Stimulated activated CD8-positive, alpha-beta memory T cell treated with anti-CD3 and anti-CD28 coated beads, Interleukin-12 subunit alpha, Interleukin-12 subunit beta, amount 100 ng/mL, for 4 hours (primary cell): ENCODE results near the gene DPH5.
"Not testable (repeated sequence)": the region's sequence is repeated elsewhere in the genome, so short reads cannot be mapped to it uniquely, and the experiment has no call there.

ENCODE experiments used
- DNase-seq: peaks from one replicate; pipeline ENCODE4 v3.0.0-alpha.2; 2020; ENCODE audit warnings: low read depth

Gene DPH5, protein sequence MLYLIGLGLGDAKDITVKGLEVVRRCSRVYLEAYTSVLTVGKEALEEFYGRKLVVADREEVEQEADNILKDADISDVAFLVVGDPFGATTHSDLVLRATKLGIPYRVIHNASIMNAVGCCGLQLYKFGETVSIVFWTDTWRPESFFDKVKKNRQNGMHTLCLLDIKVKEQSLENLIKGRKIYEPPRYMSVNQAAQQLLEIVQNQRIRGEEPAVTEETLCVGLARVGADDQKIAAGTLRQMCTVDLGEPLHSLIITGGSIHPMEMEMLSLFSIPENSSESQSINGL

DNA sequence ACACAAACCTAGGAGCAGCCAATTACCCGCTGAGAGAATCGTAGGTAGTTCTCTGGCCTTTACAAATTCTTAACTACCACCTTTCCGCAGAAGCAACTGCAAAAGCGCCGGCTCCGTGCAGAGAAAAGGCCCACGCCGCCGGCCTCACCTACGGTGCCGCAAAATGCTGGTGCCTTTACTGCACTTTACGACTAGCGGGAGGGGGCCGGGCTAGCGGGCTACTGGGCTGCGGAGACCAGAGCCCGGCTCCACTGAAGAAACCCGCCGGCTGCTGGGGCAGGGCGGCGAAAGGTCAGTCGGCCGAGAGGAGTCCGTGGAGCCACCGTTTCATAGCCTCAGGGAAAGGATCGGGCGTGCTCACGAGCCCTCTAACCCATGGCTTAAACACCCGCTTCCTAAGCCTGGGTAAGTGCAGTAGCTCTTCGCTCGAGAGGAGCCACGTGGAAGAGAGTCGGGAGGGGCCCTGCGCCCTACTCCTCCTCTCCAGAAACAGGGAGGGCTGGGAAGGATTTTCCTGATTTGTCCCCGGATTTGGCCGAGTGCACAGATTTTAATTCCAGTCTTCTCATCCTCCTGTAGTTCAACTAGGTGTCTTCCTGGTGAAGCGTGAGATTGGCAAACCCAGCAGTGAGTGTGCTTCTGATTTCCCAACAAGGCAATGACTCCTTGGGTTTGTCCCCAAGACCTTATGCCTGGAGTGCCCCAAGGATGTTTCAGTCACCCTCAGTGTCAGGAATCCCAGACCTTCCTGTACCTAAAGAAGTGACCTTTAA is at the start of gene DPH5:
DPH5 (minus strand) TSS at position 128 of the 773 bp plus-strand sequence. CDS start 341 bp downstream, outside the sequence.
- peak; percentile 81 for DNase-seq

DNA sequence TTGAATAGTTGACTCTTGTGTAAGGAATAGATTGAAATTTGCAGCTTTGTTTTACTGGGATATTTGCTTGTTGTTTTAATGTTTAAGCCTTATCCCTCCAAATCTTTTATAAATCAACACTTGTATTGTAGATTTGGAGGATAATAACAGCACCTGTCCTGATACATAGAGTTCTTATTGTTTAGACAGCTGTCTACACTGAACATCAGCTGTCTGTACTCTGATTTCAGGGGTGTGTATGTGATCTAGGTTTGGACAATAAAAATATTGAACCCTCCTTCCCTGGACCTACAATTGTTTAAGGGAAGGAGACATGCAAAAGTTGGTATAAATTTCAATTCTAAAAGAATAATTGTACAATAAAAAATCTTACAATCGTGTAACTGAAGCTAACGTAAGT is 48.3 kb upstream of the DPH5 start:
- DNase-seq: no peak

DNA sequence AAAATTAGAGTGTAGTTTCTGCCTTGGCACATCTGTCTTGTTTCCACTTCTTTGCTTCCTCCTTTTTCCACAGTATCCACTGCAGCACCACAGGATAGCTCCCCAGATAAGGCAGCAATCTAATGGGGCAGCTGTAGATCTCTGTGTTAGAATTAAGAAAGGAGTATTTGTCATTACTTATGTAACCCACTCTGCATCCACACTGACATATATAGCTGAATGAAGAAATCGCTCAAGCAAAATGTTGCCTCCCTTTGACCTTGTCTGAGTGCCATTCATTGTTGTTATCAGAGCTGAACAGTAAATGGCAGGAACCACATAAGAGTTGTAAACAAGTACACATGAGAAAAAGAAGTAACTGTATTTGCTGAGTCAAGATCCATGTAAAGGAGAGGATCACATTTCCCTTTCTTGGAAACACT is 45.9 kb upstream of the DPH5 start:
- no peak for DNase-seq

DNA sequence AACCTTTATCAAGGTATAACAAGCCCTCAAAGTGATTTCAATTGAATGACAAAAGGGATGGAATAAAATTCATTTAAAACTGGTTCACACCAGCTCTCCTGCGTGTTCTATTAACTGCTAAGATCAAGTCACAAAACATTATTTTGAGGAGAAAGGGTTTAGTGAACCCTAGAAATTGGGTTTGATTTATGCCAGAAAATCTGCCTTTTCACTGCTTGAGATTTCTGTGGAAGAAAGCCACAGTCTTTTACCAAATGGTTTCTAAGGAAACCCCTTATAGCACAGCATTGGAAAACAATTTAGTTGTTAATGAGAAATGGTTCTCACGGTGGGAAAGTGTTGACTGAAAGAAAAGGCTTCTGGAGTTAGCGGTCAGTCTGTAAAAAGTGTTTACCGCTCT is 43.6 kb upstream of the DPH5 start:
- DNase-seq: no peak

DNA sequence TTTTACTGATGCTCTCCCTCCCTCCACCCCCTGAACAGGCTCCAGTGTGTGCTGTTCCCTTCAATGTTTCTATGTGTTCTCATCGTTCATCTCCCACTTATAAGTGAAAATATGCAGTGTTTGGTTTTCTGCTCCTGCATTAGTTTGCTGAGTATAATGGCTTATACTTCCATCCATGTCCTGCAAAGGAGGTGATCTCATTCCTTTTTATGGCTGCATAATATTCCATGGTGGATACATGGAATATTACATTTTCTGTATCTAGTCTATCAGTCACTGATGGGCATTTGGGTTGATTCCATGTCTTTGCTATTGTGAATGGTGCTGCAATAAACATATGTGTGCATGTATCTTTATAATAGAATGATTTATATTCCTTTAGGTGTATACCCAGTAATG is 41.4 kb upstream of the DPH5 start:
- DNase-seq: not testable (repeated sequence)

DNA sequence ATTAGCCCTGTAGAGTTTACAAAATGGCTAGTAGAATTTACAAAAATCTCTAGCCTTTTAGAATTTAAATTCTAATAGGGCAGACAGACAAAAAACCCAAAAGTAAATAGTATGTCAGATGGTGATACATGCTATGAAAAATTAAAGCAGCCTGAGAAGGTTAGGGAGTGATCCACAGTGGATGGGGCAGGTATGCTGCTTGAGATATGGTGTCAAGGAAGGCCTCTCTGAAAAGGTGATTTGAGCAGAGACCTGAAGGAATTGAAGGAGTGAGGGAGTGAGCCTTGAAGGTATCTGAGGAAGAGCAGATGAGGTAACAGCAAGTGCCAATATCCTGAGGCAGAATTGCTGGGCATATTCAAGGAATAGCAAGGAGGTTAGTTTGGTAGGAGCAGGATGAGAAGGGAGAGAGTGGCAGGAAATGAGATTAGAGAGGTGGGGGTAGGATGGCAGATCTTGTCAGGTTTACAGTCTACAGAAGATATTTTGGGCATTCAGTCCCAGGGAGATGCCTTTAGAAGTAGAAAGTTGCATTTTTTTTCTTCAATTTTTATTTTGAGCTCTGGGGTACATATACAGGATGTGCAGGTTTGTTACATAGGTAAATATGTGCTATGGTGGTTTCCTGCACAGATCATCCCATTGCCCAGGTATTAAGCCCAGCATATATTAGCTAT is 40.8 kb upstream of the DPH5 start:
- DNase-seq: no peak

DNA sequence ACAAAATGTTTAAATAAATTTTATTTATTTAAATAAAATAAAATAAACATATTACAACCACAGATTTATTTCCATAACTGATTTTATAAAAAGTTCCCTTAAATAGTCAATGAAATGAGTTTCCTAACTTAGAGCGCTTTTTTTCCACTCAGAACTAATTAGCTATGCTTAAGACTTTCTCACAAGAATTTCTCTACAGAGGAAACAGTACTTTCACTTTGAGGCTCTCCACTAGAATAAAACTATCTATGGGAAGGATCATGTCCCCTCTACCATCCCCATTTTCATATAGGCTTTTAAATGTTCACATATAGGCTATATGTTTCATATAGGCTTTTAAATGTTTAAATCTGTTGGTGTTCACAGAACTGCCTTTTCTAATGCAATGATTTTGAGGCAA is 40.0 kb upstream of the DPH5 start:
- DNase-seq: no peak

DNA sequence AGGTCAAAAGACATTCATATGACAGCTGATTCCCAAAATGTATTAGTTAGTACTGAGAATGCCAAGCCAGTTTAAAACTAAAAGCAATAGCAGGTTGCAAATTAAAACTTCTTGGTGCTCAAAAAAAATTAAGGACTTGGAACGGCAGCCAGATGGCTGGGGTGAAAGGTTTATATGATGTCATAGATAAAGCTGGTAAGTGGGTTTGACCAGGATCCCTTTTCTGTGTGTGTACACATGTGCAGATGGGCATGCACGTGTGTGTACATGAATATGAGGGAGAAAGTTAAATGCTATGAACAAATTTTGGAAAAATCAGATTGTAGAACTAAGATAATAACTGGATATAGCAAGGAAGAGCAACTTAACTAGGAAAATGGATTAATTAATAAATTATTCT is 39.1 kb upstream of the DPH5 start:
- DNase-seq: no peak

DNA sequence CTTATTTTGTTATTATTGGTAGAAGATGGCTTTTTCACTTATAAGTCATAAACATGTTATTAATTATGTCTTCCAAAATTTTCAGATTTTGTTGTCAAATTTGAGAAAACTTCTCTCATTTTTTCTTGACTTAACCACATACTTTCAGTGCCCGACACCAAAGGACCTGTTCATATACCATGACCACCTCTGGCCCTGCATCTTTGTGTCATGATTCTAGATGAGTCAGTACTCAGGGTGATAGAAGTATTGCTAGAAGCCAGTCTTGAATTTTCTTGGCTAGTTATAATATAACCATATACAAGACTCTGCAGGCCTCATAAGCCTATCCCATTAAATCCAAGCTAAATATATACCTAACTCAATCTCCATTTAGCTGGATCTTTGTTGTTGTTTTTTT is 35.4 kb upstream of the DPH5 start:
- no peak for DNase-seq

DNA sequence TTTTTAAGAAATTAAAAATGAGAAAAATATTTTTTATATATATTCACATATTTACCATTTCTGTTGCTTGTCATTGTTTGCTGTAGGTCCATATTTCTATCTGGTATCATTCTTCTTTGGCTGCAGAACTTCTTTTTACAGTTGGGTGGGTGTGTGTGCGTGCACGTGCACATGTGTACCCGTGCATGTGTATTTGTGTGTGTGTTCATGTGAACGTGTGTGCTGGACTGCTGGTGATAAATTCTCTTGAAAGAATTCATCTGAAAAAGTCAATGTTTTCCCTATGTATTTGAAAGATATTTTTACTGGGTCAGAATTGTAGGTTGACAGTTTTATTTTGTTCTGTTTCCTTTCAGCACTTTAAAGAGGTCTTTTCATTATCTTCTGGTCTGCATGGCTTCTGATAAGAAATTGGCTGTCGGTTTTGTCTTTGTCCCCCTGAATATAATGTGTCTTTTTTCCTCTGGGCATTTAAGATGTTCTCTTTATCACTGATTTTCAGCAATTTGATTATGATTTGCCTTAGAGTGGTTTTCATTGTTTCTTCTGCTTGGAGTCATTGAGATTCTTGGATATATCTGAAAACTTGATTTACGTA is 34.5 kb upstream of the DPH5 start:
- no peak for DNase-seq

DNA sequence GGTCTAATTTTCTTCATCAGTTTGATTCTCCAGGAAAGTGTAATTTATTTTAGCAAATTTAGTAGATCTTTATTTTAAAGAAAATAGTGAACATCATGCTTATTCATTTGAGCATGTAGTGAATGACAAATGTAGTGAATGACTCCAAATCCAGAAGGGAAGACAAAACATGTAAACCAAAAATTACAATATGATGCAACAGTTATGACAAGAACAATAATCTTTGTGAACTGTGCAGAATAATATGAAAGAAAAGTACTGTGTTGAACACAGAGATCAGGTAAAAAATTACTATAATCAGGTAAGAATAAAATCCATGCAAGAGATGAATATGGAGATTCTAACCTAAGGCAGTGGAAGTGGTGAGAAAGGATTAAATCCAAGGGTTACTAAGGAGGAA is 30.0 kb upstream of the DPH5 start:
- no peak for DNase-seq

DNA sequence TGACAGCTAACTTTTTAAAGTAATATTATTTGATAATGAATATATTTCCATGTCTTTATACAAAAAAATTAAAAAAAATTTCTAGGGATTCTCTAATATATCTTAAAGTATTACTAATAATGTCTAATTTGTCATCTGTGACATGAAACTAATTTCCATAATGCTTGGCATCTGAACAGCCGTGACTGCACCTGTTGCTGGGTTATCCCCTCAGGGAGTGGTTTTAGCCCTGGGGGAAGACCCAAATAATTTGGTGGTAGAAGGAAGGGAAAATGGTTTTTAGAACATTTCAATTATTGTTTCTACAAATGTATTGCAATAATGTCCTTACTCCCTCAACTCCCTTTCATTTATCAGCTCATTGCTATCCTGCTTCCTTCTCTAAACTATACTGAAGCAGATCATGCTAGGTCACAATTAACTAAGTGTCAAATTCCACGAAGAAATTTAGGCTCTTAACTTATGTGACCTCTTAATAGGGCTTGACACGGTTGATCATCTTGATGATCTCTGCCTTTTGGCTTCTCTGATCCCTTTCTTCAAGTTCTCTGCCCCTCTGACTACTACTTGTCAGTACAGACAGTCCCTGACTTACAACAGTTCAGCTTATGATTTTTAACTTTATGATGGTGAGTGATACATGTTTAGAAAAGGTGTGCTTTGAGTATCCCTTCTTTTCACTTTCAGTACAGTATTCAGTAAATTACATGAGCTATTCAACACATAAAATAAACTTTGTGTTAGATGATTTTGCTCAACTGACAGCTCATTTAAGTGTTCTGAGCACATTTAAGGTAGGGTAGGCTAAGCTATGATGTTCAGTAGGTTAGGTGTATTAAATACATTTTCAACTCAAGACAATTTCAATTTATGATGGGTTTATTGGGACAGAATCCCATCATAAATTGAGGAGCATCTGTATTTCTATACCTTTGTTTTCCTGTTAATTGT is 26.4 kb upstream of the DPH5 start:
- no peak for DNase-seq

DNA sequence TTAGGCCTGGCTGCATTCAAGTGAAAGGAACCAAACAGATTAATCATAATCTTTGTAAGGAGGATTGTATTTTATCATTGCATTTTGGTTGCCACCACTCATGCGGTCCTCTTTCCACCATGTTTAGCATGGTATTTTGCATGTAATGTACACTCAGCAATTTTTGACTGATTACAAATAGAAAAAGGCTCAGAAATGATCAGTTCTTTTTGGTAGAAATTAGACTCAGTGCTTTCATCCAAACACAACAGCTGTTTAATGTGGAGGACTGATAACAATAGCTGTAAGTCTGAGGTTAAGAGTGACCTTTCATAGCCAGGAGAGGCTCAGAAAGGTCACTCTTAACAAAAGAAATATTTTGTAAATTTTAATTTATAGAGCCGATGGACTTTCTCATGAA is 25.3 kb upstream of the DPH5 start:
- no peak for DNase-seq

DNA sequence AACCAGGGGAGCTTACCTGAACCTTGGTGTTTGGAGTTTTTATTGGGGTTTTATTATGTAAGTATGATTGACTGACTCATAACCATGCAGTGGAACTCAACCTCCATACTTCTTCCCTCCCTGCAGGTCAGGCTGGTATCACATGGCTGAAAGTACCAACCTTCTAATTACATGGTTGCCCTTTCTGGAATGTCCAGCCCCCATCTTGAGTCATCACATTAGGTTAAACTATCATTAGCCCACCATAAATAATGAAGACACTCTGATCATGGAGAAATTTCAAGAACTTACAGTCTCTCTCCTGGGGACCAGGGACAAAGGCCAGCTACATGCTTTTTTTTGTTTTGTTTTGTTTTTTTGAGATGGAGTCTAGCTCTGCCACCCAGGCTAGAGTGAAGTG is 19.2 kb upstream of the DPH5 start:
- no peak for DNase-seq

DNA sequence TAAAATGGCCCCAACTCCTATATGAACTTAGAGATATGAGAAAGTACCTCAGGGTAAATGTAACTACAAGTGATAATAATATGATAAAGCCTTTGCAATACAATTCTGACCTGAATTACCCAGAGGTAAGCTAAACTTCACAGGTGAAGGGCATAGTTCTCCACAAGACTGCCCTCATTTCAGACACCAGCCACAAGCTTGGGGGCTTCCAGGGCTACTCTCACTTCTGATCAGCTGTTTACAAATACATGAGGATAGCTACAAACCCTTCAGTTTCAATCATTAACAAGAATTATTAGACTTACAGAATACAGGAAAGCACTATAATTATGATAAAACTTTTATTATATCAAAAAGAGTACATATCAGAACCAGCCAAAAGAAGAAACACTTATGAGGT is 18.7 kb upstream of the DPH5 start:
- DNase-seq: no peak

DNA sequence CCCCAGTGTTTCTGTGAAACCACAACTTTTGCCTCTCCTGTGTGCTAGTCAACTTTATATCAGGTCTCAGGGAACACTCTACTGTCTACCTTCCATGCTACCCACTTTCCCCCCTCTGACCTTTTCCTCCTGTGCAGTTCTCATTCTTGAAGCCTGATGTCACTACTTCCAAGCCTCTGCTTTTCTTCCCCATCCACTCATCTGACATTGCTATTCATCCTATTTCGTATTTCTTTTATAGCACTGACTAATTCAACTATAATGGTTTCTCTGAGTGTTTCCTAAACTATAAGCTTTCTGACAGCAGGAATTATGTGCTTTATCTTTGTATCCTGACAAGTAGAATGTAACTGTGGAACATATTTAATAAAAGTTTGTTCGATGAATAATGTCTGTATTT is 18.2 kb upstream of the DPH5 start:
- no peak for DNase-seq

DNA sequence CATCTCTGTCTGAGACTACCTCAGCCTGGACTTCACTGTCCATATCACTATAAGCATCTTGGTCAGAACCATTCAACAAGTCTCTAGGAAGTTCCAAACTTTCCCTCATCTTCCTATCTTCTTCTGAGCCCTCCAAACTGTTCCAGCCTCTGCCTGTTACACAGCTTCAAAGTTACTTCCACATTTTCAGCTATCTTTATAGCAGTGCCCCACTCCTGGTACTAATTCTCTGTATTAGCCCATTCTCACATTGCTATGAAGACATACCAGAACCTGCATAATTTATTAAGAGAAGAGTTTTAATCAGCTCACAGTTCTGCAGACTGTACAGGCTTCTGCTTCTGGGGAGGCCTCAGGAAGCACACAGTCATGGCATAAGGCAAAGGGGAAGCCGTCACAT is 15.7 kb upstream of the DPH5 start:
- DNase-seq: no peak

DNA sequence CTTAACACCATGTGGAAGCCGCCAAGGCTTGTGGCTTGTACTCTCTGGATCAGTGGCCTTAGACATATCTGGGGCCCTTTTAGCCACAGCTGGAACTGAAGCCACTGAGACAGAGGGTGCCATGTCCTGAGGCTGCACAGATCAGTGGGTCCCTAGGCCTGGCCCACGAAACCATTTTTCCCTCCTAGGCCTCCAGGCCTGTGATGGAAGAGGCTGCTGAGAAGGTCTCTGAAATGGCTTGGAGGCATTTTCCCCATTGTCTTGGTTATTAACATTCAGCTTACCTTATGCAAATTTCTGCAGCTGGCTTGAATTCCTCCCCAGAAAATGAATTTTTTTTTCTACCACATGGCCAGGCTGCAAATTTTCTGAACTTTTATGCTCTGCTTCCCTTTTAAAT is 15.1 kb upstream of the DPH5 start:
- no peak for DNase-seq

DNA sequence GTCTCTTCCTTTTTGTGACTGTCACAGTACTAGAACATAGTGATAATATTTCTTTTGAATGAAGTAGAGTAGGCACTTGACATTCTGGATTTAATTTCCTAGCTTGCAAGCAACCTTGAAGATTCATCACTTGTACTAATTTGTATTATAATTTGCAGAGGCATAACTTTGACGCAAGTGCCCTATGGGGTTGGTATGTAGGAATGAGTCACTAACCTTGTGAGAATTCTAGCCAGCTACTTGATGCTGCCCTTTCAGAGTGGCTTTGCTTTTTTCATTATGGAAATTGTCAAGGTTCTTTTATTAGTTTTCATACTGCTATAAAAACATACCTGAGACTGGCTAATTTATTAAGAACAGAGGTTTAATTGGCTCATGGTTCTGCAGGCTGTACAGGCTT is 13.7 kb upstream of the DPH5 start:
- no peak for DNase-seq

DNA sequence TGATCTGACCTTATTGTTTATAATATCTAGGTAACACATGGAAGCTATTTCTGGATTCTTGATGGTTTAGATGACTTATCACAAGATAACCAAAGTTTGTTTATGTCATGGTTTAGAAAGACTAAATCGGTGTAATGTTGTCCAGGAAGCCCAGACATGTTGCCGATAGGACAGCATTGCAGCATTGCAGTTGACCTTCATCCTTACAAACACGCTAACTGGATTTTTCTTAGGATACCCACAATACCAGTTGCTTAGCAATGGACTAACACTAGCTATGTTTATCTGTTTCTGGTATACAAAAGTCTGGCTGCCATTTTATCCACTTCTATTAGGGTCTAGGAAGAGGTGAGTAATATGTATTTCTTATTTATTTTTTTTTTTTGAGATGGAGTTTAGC is 11.7 kb upstream of the DPH5 start:
- no peak for DNase-seq

DNA sequence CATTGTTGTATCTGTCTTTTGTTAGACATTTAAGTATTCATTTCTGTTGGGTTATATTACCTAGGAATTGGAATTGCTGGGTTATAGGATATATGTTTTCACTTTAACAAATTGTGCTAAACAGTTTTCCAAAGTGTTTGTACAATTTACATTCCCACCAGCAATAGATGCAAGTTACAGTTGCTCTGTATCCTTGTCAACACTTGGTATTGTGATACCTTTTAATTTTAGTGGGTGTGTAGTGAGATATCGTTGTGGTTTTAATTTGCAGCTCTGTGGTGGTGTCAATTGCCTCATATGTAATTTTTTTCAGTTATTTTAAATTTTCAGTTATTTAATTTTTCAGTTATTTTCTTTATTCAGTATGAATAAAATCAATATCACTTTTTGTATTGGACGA is 7.4 kb upstream of the DPH5 start:
- DNase-seq: no peak

DNA sequence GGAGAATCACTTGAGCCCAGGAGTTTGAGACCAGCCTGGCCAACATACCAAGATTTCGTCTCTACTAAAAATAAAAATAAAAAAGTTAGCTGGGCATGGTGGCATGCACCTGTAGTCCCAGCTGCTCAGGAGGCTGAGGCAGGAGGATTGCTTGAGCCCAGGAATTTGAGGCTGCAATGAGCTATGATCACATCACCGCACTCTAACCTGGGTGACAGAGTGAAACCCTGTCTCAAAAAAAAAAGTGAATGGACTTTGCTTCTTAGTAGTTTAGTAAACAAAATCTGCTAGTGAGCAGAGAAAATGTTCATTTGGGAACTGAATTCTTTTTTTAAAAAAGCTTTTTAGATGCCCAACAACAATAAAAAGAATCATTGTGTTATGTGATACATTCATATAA is 6.5 kb upstream of the DPH5 start:
- not testable (repeated sequence) for DNase-seq
